Stimulated activated naive CD4-positive, alpha-beta T cell (primary cell): ENCODE data around the gene THRB.

ENCODE experiments used
- DNase-seq, 6 experiments: peaks; one replicate each; lab custom pipeline; 2025; lab: John Stamatoyannopoulos, UW

Gene THRB

DNA sequence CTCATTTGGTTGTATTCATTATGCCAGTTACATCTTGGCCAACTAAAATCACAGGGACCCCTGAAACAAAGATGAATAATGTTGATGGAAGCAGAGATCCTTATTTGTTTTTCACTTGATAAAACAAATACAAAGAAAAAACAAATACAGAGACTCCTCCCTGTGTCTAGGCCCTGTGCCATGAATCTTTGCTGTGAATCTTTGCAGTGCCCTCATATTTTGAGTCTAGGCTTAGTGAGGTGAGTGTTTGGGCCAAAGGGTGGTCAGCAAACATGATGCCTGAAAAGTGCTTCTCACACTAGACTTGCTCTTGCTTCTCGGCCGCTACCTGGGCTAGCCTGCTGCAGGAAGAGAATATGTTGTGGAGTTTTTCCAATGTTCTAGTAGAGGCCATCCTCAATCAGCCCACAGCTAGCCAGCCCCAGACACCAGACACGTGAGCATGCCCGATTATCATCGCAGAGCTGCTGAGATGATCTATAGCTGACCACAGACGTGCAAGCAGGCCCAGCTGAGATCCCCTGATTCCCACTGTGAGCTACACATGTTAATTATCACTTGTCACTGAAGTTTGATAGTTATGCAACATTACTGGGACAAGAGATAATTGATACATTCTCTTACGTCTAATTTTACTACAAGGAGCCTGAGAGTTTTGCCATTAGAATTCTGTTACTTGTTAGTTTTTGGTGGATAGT, 191.4 kb downstream of the THRB start:
- DNase-seq = no peak

DNA sequence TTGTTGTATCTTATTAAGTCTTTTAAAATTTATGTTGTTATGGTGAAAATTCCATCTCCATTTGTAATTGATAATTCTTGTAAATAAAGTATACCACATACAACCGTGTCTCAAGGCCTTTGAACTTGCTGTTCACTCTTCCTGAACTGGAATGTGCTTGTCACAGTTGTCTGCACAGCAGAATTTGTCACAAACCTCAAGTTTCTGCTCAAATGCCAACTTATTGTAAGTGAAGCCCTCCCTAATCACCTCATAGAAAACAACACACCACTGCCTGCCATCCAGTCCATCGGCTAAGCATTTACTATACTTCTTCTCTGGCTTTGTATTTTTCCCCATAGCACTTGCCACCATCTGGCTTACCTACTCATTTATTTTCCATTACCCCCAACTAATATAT, 192.3 kb downstream of the THRB start:
- no peak for DNase-seq

DNA sequence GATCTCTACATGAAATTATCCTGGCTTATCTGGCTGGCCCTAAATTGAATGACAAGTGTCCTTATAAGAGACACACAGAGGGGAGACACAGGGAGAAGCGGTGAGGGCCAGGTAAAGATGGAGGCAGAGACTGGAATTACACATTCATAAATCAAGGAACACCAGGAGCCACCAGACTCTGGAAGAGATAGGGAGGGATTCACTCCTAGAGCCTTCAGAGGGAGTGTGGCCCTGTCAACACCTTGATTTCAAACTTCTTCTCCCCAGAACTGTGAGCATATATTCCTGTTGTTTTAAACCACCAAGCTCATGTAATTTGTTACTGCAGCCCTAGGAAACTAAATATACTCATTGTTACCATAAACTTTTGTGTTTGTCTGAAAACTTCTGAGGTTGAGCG, 193.7 kb downstream of the THRB start:
- DNase-seq = no peak

DNA sequence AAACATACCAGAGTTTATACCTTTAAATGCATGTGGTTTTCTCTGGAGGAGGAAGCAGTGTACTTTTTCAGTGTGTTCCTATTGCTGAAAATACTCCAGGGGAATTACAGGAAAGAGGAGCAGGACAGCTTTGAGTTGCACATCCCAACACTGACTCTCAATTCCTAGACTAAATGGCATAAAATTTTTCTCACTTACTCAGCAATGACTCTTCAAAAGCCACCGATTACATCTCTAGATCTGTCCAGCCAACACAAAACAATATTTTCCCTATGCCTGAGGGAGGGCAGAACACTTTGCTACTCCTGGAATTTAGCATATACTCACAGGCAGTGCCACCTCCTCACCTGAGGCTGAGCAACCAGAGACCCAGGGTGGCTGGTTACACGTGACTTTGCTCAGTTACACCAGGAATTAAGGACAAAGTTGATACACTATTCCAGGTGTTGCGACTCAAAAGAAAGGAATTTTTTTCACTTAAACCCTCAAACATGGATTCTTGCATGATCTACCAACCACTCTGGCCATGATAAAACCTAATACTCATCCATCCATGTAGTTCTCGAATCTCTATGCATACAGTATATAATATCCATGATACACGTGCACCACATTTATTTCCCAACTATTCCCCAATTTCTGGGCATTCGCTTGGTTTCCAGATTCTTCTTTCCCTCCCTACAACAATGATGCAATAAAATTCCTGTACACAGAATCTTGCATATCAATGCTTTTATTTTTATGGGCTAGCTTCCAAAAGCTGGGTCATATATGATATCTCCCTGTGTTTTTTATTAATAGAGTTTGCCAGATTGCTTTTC, 194.6 kb downstream of the THRB start:
- no peak for DNase-seq

DNA sequence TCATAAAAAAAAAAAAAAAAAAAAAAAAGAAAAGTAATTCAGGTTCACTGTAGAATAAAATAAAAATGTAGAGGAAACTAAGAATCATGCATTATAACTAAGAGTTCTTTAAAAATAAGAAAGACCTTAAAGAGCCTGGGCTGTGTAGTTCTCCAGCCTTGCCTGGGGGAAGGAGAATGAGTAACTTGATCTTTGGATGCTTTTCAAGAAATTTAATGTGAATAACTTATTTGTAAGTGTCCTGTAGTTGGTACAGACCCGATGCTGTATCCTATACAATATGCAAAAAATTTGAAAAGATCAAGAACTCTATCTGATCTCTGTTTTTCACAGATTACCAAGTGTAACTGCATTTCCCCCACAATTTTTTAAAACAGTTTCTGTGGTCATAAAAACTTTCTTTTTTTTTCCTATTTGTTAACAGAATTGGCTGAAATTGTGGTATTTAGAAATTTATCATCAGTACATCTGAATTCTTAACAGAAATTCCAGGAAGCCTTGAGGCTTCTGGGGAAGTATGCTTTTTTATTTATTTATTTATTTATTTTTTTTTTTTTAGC, 195.3 kb downstream of the THRB start:
- no peak for DNase-seq

DNA sequence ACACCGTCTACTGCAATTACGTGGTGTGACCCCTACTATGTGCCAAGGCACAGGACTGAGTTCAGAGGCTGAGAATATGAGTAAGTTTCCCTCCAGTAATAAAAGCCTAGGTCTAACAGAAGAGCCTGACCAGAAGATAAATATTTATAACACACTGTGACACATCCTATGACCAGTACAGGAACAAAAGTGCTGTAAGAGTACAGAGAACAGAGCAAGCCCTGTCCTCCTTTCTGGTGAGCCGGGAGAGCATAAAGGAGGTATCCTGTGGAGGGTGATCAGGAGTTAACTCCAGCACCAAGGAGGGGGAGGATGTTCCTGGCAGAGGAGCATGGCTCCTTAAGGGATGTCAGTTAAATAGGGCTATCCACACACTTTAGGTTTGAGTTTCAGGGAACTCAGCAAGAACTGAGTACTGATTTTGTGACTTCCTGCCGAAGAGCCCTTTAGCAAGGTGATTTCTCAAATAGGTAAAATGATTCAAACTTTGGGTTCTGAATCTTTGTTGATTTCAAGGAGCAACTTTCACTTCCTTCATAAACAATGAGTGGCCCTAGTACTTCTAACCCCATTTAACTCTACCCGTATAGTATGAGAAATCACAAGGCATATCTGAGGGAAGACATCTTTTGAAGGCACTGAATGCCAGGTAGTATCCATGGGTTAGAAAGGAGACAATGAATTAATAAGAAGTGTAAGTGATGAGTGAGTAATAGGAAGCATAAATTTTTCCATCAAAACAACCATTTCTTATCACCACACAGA, 198.0 kb downstream of the THRB start:
- no peak for DNase-seq

DNA sequence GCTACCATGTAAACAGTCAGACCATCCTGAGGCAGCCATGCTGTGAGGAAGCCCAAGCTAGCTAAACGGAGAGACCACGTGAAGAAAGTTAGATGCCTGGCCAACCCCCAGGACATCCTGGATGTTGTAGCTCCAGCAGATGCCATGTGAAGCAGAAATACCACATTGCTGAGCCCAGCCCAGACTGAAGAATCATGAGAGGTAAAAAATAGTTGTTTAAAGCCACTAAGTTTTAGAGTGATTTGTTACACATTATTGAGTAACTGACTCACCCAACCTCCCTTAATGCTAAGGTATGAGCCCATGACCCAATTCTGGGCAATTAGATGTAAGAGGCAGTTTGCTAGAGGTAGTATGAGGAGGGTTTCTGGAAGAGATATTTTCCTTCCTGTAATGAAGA, 200.5 kb downstream of the THRB start:
- no peak for DNase-seq

DNA sequence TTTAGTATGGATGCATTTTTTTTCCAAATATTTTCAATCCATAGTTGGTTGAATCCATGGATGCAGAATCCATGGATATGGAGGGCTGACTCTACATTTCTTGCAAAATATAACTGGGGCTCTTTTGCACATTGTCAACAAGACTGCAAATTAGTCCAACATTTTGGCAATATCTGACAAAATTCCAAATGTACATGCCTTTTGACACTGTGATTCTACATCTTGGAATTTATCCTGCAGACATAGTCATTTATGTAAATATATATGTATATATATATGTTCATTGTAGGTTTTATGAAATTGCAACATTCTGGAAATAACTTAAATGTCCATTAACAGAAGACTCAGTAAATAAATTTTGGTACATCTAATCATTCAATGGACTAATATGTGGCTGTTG, 203.0 kb downstream of the THRB start:
- DNase-seq = no peak

DNA sequence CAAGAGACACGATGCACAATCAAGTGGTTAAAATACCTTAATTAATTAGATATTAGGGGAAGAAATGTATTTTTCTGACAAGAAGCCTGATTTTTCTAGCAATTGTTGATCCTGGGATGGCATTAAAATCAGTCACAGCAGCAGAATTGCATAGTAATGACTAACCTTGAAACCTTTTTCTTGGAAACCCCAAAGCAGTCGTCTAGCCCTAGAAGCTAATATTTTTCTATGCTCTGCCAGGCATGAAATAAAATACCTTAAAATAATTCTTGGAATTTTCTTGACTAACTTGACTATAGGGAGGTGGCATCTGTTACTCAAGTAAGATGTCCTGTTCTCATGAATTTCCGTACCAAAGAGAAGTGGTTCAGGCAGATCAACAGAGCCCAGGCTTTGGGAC, 204.1 kb downstream of the THRB start:
- no peak for DNase-seq

DNA sequence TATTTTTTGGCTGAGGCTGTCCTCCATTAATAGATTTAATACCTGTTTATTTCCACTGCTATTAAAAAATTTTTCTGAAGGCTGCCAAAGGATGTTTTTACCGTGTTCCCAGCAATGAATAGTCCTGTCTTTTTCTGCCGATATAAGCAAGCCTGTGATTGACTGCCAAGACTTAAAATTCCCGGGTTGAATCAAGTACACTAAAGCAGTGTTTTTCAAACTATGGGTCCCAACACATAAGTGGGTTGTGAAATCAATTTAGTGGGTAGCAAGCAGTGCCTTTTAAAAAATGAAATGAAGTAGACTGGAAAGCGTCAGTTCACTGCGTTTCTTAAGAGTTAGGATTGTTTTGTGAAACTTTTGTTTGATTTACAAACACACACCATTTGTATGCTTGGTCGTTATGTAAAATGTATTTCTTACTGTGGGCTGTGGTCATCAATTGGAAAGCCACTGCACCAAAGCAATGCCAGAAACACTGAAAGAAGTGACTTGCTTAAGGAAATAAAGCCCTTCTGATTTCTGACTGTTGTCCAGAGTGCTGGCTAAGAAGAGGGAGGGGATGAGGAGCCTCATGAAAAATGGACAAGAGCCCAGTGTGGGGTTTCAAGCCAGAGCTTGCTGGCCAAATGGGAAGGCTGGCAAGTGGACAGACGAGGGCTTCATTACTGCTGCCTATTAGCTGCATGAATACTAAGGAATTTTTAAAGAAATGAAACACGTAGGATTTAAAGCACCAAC, 206.0 kb downstream of the THRB start:
- DNase-seq = no peak

DNA sequence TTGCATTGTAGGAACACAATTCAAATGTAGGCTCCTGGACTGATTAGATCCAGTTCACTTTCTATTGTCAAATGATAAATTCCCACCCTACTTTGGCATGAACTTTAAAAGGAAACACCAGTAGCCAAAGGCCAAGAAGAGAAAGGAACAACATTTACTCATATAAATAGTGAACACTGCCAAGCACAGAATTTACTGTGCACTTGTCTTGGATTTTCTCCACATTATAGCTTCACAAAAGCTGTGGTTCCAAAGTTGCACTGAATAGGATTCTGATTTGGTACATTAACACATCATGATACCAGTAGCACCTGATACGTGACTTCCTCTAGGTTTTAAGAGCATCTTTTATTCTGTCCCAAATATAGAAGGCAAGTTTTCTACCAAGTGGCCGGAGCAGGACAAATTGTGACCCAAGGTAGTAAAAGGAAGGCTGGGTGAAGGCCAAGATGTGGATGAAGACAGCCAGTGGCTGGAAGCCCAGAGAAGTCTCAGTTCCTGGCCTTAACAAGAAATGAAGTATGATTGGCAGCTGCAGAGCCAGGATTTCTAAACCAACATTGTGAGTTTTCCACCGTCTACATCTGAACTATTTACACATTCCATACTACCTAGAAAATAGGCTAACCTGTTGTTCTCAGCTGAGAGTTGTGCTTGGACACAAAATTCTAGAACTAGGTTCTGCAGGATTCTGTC, 206.7 kb downstream of the THRB start:
- no peak for DNase-seq

DNA sequence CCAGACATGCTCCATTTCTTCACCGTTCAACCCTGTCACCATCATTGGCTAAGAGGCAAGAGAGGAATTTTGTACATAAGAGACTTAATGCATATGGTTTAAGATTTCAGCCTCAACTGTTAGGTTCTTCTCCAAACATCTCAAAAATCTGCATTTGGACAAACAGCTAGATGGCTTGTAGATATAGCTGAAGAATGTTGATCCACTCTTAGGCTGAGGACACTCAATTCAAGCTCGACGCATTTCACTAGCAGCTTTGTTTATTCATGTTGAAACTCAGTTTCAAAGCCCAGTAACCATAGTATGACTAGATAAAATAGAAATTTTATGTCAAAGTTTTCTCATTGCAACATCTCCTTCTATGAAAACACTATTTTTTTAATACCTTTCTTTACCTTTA, 208.2 kb downstream of the THRB start:
- DNase-seq = no peak

DNA sequence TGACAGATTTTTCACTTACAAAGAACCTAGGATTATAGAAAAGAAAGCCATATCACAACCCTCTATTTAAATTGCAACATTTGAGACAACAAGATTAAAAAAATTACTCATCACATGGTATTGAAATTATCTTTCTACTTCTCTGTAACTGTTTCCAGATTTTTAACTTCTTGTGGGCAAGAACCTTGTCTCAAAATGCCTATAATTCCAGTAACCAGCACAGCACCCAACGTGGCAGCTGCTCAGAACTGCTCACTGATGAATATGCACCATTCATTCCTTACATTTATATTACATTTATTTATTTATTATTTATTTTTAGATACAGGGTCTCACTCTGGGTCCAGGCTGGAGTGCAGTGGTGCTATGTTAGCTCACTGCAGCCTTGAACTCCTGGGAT, 216.1 kb downstream of the THRB start:
- no peak for DNase-seq

DNA sequence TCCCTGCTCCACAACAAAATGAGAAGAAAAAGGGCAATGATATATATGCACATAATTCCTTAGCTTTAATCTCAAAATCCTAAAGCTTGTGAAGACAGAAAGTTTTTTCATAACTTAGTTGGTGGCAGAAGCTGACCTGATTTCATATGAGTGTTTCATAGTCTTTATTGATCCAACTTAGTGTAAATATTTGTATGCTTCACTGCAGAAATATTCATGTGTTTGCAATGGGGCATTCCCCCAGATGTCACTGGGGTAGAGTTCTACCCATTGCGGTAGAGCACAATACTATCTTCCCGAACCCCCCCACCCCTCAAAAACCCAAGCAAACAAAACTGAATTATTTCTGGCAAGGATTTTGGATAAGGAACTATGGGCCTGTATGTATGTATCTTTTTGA, 221.2 kb downstream of the THRB start:
- no peak for DNase-seq

DNA sequence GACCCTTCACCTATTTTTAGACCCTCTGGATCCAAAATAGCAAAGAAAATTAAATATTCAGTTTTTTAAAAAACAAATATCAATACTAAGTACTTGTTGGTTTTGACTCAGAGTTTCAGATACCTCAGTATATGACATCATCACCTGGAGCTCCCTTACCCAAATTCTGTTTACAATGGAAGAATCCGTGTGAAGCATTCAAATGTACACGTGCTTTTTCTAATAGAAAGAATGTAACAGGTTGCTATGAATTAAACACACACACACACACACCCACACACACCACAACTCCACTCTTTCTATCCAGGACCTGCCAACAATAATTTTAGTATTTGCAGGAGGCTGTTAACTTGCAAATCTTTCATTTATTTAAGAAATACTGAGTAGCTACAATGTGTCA, 221.8 kb downstream of the THRB start:
- no peak for DNase-seq

DNA sequence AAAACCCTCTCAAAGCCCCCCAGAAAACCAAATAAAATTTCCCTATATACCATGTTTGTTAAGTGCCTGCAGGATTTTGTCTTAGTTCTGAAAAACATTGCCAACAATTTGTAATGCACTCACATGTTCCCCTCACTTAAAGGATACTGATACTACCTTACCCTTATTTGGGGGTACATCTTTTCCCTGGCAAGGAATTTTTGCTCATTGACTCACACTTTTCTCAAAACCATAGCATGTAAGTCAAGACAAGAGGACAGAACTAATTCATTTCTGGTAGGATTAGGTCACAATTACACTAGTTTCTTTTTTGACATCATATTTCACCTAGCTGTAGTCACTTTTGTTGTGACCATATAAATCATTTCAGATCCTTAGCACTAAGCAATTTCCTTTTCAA, 222.2 kb downstream of the THRB start:
- no peak for DNase-seq

DNA sequence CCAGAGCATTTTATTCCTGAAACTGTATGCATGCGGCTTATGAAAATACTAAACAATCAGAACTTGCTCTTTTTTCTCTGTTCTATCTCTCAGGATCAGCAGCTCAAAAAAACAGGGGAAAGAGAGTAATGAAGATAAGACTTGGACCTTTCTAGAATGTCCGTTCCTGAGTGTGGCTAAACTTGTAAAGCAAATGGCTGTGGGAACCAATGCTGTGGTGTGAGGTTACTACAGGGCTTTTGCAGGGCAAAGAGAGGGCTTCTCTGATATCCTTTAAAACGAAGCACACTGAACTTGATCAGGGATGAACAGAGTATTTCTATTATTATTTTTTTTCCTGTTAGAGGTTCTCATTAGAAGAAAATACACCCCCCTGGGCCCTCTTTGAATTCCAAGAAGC, 223.4 kb downstream of the THRB start:
- no peak for DNase-seq

DNA sequence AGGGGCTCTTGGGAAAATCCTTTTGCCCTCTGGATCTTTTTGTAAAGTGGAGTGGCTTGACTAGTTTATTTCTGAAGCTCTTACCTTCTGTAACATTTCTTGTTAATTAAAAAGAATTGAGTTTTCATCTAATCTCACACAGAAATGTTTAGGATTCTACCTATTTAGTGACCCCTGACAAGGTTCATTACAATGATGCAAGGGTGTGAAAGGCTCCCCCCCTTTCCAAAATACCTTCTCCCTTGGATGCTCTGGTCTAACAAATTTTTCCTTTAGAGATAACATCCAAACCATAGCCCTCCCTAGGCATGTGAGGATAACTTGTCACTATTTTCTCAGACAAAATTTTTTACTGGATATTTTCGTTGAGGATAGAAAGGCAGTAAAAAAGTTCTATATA, 223.9 kb downstream of the THRB start:
- no peak for DNase-seq

DNA sequence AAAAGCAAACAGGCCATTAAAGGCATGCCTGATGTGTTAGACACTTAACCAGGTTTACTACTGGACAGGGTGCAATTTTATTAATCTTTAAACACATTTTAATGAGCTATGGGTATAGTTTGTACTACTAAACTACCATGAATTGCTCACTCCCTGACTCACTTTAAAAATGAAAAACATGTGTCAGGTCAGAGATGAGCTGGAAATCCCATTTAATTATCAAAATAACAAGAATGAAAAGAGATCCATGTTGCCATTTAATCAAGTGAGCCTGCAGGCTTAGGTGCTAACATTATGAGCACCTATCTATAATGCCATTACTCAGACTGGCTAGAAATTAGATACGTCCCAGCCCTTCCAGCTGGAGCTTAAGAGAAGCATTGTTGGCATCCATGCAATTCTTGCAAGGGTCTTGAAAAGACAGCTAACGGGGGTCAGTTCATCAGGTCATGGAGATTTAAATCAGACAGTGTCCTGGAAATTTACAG, 224.4 kb downstream of the THRB start:
- DNase-seq = no peak

DNA sequence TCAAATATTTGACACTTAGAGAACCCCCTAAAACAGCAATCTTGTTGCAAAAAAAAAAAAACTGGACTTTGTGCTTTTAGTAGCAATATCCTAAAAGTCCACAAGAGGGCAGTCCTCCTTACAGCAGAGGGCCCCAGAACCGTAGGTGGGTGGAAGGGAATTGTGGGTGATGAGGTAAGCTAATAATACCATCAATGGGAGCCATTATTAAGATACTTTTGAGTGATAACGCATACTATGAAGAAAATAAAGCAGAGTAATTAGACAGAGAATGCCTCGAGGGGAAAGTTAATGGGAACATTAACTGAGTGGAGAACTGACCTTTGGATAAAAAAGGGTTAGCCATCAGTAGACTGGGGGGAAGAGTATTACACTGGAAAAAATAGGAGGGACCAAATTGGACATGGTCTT, 229.9 kb downstream of the THRB start:
- no peak for DNase-seq

DNA sequence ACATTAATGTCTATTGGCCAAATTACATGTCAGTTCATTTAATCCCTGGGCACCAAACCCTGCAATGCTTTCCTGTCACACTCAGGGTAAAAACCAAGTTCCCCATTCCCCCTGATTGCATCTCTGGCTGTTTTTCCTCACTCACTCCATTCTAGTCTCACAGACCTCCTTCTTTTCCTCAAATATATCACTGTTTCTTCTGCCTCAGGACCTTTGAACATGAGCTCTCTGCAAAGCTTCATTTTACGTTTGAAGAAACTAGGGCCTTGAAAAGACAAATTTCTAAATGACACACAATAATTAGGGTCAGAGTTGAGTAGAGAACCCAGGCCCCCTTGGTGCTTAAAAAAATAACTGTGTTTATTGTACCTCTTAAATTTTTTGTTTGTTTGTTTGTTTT, 230.6 kb downstream of the THRB start:
- DNase-seq = no peak
